Measurements from ENCODE around the gene MAK.
"Not testable (repeated sequence)": the region's sequence is repeated elsewhere in the genome, so short reads cannot be mapped to it uniquely, and the experiment has no call there.

The MAK gene

GRCh38 chr6:10852361-10852960, 14.1 kb upstream of the MAK start:
- DNase-seq (ENCODE audit: low spot score) = no peak

DNA sequence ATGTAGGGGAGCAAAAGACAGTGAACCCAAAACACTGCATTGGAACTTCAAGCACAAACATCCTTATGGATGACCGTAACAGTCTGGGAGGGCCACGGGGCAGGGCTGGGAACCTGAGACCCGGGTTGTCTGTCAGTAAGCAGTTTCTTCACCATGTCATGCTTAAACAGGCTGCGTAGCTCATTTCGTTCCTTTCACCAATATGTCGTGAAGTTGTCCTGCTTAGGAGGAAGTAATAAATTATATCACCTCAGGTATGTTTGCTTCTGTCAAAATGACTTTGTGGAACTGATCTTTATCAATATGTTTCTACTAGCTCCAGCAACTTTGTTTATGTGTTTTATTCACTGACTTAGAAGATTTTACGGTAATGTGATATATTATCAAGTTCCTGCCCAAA, 12.4 kb upstream of the MAK start:
- DNase-seq (ENCODE audit: low spot score) = no peak

DNA sequence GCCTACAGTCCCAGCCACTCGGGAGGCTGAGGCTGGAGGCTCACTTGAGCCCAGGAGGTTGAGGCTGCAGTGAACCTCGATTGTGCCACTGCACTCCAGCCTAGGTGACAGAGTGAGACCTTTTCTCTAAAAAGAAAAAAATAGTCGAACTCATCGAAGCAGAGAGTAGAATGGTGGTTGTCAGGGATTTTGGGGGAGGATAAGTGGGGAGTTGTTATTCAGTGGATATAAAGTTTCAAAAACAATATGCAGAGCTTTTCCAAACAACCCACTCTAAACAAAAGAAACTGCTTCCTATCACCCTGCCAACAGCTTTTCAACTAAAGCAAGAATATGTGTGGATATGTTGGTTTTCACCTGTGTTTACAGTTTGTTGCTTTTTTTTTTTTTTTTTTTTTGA, 11.6 kb upstream of the MAK start:
- no peak for DNase-seq (ENCODE audit: low spot score)

- no peak for DNase-seq (ENCODE audit: low spot score)
These were observed 9.3 kb upstream of the MAK start for GRCh38 chr6:10847684-10848083.

GRCh38 chr6:10843554-10843953, 5.2 kb upstream of the MAK start:
- DNase-seq (ENCODE audit: low spot score) = no peak

DNA sequence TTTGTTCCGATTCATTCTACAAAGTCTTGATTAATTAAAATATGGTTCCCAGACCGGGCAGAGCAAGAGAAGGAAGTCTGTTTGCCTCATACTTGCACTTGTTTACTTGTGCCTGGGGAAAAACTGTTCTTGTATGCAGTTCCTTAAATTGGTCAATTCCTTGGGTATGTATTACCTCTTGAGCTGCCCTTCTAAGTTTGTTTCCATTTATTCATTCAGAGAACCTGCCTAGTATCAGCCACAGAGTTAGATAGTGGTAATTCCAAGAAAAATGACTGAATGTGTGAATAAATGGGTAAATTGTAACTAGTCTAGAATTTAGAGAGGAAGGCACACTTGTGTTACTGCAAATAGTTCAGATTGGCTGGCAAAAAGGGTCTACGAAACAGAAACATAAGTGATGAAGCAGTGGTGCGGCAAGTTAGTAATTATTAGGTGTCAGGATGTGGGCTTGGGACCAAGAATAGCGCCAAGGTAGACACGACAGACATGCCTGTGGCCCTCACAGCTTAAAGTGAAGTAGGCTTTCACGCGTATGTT, 525 bp upstream of the MAK start:
- no peak for DNase-seq (ENCODE audit: low spot score)

GRCh38 chr6:10837622-10837994, 731 bp downstream of the MAK start:
- peak; percentile 4 for DNase-seq (ENCODE audit: low spot score)

GRCh38 chr6:10837009-10837621, 1.2 kb downstream of the MAK start:
- peak; percentile 12 for DNase-seq (ENCODE audit: low spot score)

- no peak for DNase-seq (ENCODE audit: low spot score)
These were observed 3.5 kb downstream of the MAK start for GRCh38 chr6:10834823-10835222.

GRCh38 chr6:10831609-10832008, 6.7 kb downstream of the MAK start:
- DNase-seq (ENCODE audit: low spot score) = no peak

- DNase-seq (ENCODE audit: low spot score) = no peak
These were observed 13.5 kb downstream of the MAK start for GRCh38 chr6:10824819-10825218.

DNA sequence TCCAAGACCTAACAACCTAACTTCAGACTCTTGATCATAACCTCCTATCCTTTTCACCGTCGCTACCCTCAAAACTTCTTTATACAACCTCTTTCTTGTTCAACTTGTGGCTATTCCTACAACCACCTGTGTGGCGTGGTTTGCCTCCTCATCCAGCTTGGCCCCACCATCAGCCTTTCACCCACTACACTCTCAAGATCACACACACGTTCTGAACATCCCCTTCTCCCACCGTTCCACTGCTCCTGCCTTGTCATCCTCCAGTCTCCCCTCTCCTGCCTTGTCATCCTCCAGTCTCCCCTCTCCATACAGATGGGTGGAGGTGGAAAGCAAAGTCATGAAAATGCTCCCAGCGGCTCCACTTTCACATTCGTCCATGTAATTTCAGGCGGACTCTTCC, 14.0 kb downstream of the MAK start:
- no peak for DNase-seq (ENCODE audit: low spot score)

DNA sequence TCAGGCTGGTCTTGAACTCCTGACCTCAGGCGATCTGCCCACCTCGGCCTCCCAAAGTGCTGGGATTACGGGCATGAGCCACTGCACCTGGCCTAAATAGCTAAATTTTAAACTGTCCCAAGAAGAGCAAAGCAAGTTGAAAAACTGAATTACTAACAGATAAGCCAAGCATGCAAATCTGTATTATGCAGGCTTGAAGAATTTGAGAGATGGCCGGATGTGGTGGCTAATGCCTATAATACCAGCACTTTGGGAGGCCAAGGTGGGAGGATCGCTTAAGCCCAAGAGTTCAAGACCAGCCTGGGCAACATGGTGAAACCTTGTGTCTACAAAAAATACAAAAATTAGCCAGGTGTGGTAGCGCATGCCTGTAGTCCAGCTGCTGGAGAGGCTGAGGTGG, 24.2 kb downstream of the MAK start:
- DNase-seq (ENCODE audit: low spot score) = not testable (repeated sequence)

GRCh38 chr6:10809098-10809497, 29.2 kb downstream of the MAK start:
- no peak for DNase-seq (ENCODE audit: low spot score)

GRCh38 chr6:10808376-10808775, 30.0 kb downstream of the MAK start:
- DNase-seq (ENCODE audit: low spot score) = no peak

DNA sequence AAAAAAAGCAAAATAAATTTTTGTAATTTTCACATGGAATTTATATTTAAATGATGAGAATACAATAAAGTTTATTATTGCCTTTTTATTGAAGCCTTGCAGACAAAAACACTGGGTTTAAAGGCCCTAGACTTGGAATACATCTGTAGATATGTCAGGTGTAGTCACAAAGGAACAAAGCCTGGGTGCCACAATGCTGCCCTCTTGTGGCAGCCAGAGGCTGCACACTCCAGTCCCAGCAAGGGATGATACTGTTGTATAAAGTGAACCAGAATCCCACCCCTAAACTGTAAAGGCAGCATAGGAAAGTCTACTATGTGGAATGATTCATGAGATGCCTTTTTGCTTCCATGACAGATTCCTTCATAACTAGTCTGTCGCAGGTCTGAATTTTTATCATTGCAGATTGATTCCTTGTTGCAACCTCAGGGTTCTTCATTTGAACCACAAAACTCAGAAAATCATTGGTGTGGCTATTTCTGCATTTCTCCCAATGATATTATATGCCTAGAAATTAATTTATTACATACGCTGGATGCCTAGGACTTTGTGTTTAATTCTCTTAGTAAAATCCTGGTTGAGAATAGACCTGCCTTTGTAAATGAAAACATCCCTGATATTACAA, 37.0 kb downstream of the MAK start:
- peak; percentile 61 for DNase-seq (ENCODE audit: low spot score)

GRCh38 chr6:10800810-10801209, 37.5 kb downstream of the MAK start:
- DNase-seq (ENCODE audit: low spot score) = peak; percentile 32

GRCh38 chr6:10794239-10794638, 44.1 kb downstream of the MAK start:
- DNase-seq (ENCODE audit: low spot score) = no peak

DNA sequence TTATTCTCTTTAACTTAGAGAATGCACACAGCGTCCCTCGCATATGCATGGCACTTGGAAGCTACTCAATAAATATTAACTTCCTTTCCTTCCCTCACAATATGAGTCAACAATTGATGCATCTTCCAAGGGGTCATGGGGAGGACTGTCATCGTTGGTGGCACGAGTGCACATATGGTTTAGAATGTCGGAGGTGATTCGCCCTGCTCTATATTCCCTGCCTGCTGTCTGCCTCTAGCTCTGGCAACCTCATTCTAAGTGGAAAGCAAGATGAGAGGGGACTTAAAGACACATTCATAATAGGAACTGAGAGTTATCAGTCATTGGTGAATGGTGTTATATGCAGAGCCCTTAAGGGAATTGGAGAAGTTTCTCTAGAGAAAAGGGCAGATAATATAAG, 44.6 kb downstream of the MAK start:
- DNase-seq (ENCODE audit: low spot score) = no peak

- no peak for DNase-seq (ENCODE audit: low spot score)
These were observed 45.3 kb downstream of the MAK start for GRCh38 chr6:10793035-10793434.

- no peak for DNase-seq (ENCODE audit: low spot score)
These were observed 46.2 kb downstream of the MAK start for GRCh38 chr6:10792101-10792500.

DNA sequence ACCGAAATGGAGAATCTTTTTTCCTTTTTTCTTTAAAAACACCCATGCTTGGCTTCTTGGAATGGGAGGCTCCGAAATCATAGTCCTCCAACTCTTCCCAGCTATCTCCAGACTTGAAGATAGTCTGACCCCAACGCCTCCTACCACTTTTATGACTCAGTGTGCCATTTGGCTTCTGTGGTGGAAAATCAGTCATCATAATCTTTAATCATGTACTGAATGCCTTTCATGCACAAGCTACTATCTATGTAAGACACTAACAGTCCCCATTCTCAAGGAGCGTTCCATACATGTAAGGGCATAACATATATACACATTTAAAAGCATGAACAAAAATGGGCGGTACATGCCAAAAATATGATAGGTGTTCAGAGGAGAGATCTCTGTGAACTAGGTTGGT, 46.7 kb downstream of the MAK start:
- no peak for DNase-seq (ENCODE audit: low spot score)

GRCh38 chr6:10779076-10779475, 59.3 kb downstream of the MAK start:
- DNase-seq (ENCODE audit: low spot score) = no peak

DNA sequence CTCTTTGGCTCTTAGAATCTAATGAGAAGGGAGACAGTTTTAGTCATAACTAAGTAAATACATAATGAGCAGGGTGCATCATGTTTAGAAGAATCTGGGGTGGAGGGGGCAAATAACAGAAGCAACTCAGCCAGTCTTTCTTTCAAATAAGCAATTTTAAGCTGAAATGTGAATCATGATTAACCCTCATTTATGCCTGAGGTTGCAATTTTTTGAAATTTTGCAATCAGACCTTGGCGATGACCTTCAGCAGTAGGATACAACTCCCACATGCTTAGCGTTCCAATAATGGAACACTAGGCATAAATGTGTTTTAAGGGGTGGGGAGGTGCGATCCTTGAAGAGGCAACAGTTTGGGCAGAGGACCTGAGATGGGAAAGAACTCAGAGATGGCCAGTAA, 60.1 kb downstream of the MAK start:
- no peak for DNase-seq (ENCODE audit: low spot score)

All from LoVo (cell line).